Measurements from ENCODE around the gene DYNC1LI1. TPM values are rescaled to one million over a fixed set of nuclear protein-coding genes. Genes with fewer than 3 reads are reported as not detected.

The DYNC1LI1 gene
- polyA plus RNA-seq, 2 of the 4 experiments (the other 2 are of a cell fraction) = 42.0 to 66.9 TPM

DNA sequence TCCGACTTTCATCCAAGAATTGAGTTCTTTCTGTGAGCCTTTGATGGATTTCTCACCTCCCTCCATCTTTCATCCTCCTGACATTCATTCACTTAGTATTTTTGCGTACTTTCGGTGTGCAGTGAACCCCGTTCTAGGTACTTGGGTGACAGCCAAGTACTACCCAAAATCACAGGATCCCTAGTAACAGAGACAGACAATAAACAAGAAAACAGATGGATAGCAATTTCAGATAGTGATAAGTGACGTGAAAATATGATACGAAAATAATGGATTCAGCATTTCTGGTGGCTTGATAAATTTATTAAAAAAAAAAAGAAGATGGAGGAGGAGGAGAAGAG, 67.7 kb downstream of the DYNC1LI1 start:
- 1% methylated on average over 6 of the region's 6 CpGs for WGBS (ENCODE audit: missing lambda C conversion rate)
- Histone ChIP-seq H3K4me3 (peak overlapping the region; percentile 88), H3K27ac (peak overlapping the region; percentile 88 to 94), H3K9me3 (no peaks in the 10 kb centered on the region), H3K4me2 (peak overlapping the region; percentile 97), H3K4me1 (peaks cover 15% of the 10 kb centered on the region; the same call in 2 of the 3 replicates)
- TF ChIP-seq JUN (IDR thresholded peaks at IDR 0.05) = no peak
- TF ChIP-seq RFX5 (IDR thresholded peaks at IDR 0.05) = no peak
- no peak for TF ChIP-seq NR3C1 (IDR thresholded peaks at IDR 0.05)
- TF ChIP-seq, protein P1, sequence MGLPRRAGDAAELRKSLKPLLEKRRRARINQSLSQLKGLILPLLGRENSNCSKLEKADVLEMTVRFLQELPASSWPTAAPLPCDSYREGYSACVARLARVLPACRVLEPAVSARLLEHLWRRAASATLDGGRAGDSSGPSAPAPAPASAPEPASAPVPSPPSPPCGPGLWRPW (IDR thresholded peaks at IDR 0.05) = no peak
- TF ChIP-seq ZSCAN20 (CRISPR knock-in tag; IDR thresholded peaks at IDR 0.05) = no peak
- TF ChIP-seq, protein P2, sequence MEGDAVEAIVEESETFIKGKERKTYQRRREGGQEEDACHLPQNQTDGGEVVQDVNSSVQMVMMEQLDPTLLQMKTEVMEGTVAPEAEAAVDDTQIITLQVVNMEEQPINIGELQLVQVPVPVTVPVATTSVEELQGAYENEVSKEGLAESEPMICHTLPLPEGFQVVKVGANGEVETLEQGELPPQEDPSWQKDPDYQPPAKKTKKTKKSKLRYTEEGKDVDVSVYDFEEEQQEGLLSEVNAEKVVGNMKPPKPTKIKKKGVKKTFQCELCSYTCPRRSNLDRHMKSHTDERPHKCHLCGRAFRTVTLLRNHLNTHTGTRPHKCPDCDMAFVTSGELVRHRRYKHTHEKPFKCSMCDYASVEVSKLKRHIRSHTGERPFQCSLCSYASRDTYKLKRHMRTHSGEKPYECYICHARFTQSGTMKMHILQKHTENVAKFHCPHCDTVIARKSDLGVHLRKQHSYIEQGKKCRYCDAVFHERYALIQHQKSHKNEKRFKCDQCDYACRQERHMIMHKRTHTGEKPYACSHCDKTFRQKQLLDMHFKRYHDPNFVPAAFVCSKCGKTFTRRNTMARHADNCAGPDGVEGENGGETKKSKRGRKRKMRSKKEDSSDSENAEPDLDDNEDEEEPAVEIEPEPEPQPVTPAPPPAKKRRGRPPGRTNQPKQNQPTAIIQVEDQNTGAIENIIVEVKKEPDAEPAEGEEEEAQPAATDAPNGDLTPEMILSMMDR (IDR thresholded peaks at IDR 0.05) = no peak
- TF ChIP-seq, protein P3, sequence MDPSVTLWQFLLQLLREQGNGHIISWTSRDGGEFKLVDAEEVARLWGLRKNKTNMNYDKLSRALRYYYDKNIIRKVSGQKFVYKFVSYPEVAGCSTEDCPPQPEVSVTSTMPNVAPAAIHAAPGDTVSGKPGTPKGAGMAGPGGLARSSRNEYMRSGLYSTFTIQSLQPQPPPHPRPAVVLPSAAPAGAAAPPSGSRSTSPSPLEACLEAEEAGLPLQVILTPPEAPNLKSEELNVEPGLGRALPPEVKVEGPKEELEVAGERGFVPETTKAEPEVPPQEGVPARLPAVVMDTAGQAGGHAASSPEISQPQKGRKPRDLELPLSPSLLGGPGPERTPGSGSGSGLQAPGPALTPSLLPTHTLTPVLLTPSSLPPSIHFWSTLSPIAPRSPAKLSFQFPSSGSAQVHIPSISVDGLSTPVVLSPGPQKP (IDR thresholded peaks at IDR 0.05; ENCODE audit: low read depth, low read length) = no peak
- TF ChIP-seq, protein P4, sequence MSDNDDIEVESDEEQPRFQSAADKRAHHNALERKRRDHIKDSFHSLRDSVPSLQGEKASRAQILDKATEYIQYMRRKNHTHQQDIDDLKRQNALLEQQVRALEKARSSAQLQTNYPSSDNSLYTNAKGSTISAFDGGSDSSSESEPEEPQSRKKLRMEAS (IDR thresholded peaks at IDR 0.05) = no peak
- no peak for TF ChIP-seq JUNB (IDR thresholded peaks at IDR 0.05)
- ChIA-PET POLR2A (interaction anchor here (0.6 to 1.7 kb wide), 6 partner anchors 9 to 1427 kb away, joined by 3 to 5 read pairs (median 3); partner anchors contain the start of gene DYNC1LI1), CTCF (interaction anchor here (0.9 to 1.6 kb wide), 2 partner anchors 8 to 35 kb away, joined by 3 read pairs; no protein-coding TSS in a partner anchor)
- no peak for FAIRE-seq
- peak; percentile 2 to 20; a peak in 2 of 6 replicates for ATAC-seq
- DNase-seq (ENCODE audit: low read depth in 1 of 2, low spot score in 1 of 2) = no peak

DNA sequence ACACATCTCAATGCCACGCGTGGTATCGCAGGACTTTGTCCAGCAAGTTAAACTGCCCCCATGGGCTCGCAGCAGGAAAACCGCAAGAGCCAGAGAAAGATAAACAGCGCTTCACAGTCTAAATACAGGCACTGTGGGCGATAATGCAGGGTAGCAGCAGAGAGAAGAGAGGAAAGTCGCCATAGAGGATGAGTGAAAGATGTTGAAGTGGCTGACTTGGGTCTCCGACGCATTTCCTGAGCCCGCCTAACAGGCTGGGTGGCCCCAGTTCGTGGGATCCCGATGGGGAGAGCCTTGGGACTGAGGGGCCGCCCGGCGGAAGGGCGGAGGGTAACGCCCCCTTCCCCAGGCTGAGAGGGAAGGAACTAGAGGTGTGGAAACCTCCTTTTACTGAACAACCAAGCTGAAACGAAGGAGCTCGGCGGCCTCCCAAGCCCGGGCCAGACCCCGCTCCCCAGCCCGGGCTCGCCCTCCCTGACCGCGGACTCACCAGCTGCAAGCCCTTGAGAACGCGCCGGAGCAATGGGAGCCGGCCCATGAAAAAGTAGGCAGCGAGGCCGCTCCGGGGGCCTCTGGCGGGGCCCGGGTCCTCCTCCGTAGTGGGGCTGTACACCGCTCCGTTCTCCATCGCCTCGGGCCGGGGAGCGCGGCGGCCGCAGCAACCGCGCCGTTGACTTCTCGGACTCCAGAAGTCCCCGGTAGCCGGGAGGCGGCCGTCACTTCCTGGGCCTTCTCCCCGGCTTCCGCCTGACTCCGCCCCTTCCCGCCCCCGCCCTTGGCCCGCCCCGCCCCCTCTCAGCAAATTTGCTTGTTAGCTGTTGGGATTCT, 68.3 kb downstream of the DYNC1LI1 start, which contains the start of gene CMTM6:
Gene CMTM6, minus strand, starts transcription at position 735 of the 828 bp plus-strand sequence. Its CDS starts 107 bp downstream, at position 628.
- ChIA-PET CTCF (interaction anchor here (0.9 to 1.6 kb wide), 4 partner anchors 7 to 325 kb away, joined by 3 to 4 read pairs (median 3); no protein-coding TSS in a partner anchor), POLR2A (interaction anchor here (0.6 to 1.7 kb wide), 6 partner anchors 9 to 1427 kb away, joined by 3 to 5 read pairs (median 3); partner anchors contain the start of gene DYNC1LI1)
- TF ChIP-seq BCL3 (IDR thresholded peaks at IDR 0.05) (peak; percentile 65; the same call in 1 of the 3 replicates), EP300 (IDR thresholded peaks at IDR 0.05) (no peak), CHD2 (IDR thresholded peaks at IDR 0.05; ENCODE audit: low read length, partially characterized antibody) (peak; percentile 21), POLR2A (IDR thresholded peaks at IDR 0.05; ENCODE audit: low read length) (peak; percentile 84), HMGXB4 (CRISPR knock-in tag; IDR thresholded peaks at IDR 0.05; ENCODE audit: borderline replicate concordance) (no peak), PBX3 (IDR thresholded peaks at IDR 0.05) (no peak), RARB (CRISPR knock-in tag; IDR thresholded peaks at IDR 0.05) (no peak), JUN (IDR thresholded peaks at IDR 0.05) (peak in 1 of 2 experiments; percentile 79; a peak in 2 of 5 replicates), PHF8 (IDR thresholded peaks at IDR 0.05; ENCODE audit: borderline replicate concordance, low read depth) (peak; percentile 91; the same call in 1 of the 2 replicates)

More for the DNA sequence above, 68.3 kb downstream of the DYNC1LI1 start, which contains the start of gene CMTM6:
- ATAC-seq (peak; percentile 90 to 95), DNase-seq (ENCODE audit: low read depth in 1 of 2, low spot score in 1 of 2) (peak; percentile 77 to 92), FAIRE-seq (peak; percentile 13)
- no peaks in the 10 kb centered on the region for H3K9me3 ChIP-seq
- H3K4me1 ChIP-seq = peaks cover 15% of the 10 kb centered on the region; the same call in 2 of the 3 replicates
- H3K4me3 ChIP-seq = peak within 1 kb of the TSS; percentile 88
- peak within 1 kb of the TSS; percentile 97 for H3K4me2 ChIP-seq
- under 1% methylated on average over 21 of the region's 61 CpGs for WGBS (ENCODE audit: missing lambda C conversion rate)
- H3K27ac ChIP-seq = peak within 1 kb of the TSS; percentile 88 to 94
